Glutamatergic neuron (in vitro differentiated cells): Measurements from ENCODE around the gene FAM222B. TPM values are rescaled to one million over a fixed set of nuclear protein-coding genes. Genes with fewer than 3 reads are reported as not detected.

Source experiments
- DNase-seq: peaks from one replicate; pipeline ENCODE4 v3.0.0; 2022
- H3K27ac Mint-ChIP-seq: one replicate; pipeline ENCODE4 v1.8.0; 2020; ENCODE audit warnings: mild to moderate bottlenecking, mixed read lengths, inconsistent platforms; ENCODE audit not compliant: unreplicated experiment
- H3K27me3 Mint-ChIP-seq: one replicate; pipeline ENCODE4 v1.8.0; 2020; ENCODE audit warnings: mild to moderate bottlenecking, moderate library complexity, mixed read lengths, inconsistent platforms; ENCODE audit not compliant: unreplicated experiment
- H3K36me3 Mint-ChIP-seq: one replicate; pipeline ENCODE4 v1.8.0; 2020; ENCODE audit warnings: mild to moderate bottlenecking, mixed read lengths, inconsistent platforms; ENCODE audit not compliant: unreplicated experiment
- H3K4me1 Mint-ChIP-seq: one replicate; pipeline ENCODE4 v1.8.0; 2020; ENCODE audit warnings: mild to moderate bottlenecking, low read depth, mixed read lengths, inconsistent platforms; ENCODE audit not compliant: unreplicated experiment
- H3K4me3 Mint-ChIP-seq: one replicate; pipeline ENCODE4 v1.8.0; 2020; ENCODE audit warnings: mild to moderate bottlenecking, mixed read lengths, inconsistent platforms; ENCODE audit not compliant: unreplicated experiment
- H3K9me3 Mint-ChIP-seq: one replicate; pipeline ENCODE4 v1.8.0; 2020; ENCODE audit warnings: mild to moderate bottlenecking, moderate library complexity, mixed read lengths, inconsistent platforms; ENCODE audit not compliant: unreplicated experiment
- CTCF ChIP-seq: fragments of 200-600 bp; sonication (generic); IDR thresholded peaks from one replicate; pipeline ENCODE4 v1.5.0; 2021; ENCODE audit not compliant: partially characterized antibody, unreplicated experiment
- microRNA-seq: library from miRNA; unstranded; fragments of <30 nt; microRNA quantifications from one replicate; pipeline ENCODE4, GENCODE V29; 2020; ENCODE audit not compliant: unreplicated experiment
- total RNA-seq: library from RNA; stranded (reverse); fragmentation: NEBNext Ultra II Directional; extraction: Animal tissue kit (Norgen Biotek cat#: 25700); gene quantifications from one replicate; pipeline ENCODE4 v1.2.1, GENCODE V29; 2021; ENCODE audit not compliant: unreplicated experiment

The FAM222B gene
- total RNA-seq, 1 donor from 2014 or later = 44.0 TPM

- Mint-ChIP-seq H3K27ac (peak overlapping the region; percentile 10), H3K4me3 (peak overlapping the region; percentile 36), H3K36me3 (peaks cover 10% of the 10 kb centered on the region), H3K9me3 (peaks cover 19% of the 10 kb centered on the region), H3K27me3 (peaks cover 20% of the 10 kb centered on the region), H3K4me1 (peaks cover 11% of the 10 kb centered on the region)
- no peak for TF ChIP-seq CTCF
- DNase-seq = no peak
Measured at GRCh38 chr17:28707339-28707720, 135.3 kb downstream of the FAM222B start.

GRCh38 chr17:28706471-28707338 lies 135.9 kb downstream of the FAM222B start:
- peaks cover 15% of the 10 kb centered on the region for H3K9me3 Mint-ChIP-seq
- DNase-seq = no peak
- H3K4me1 Mint-ChIP-seq = peaks cover 8% of the 10 kb centered on the region
- no peak overlapping the region for H3K27ac Mint-ChIP-seq
- H3K4me3 Mint-ChIP-seq = peak overlapping the region; percentile 36
- TF ChIP-seq CTCF = no peak
- peaks cover 10% of the 10 kb centered on the region for H3K36me3 Mint-ChIP-seq
- peaks cover 19% of the 10 kb centered on the region for H3K27me3 Mint-ChIP-seq

Small RNAs within 50 kb of the gene (microRNA-seq; reads per million reads assigned to microRNA genes)
- gene MIR451B = not detected

Other genes with a start within 250 kb of the FAM222B start
- gene SPAG5, start 243.8 kb downstream of the FAM222B start, total RNA-seq = 31.5 TPM
- 44.5 TPM for gene RSKR, start 228.6 kb downstream of the FAM222B start, total RNA-seq
- gene BLTP2, start 197.6 kb downstream of the FAM222B start, total RNA-seq = 181 TPM
- 54.3 TPM for gene SDF2, start 180.9 kb downstream of the FAM222B start, total RNA-seq
- gene SUPT6H, start 180.6 kb downstream of the FAM222B start, total RNA-seq = 108 TPM
- gene PROCA1, start 130.9 kb downstream of the FAM222B start, total RNA-seq = 36.5 TPM
- 54.3 TPM for gene RAB34, start 124.9 kb downstream of the FAM222B start, total RNA-seq
- gene RPL23A, start 122.8 kb downstream of the FAM222B start, total RNA-seq = 627 TPM
- gene TLCD1, start 116.6 kb downstream of the FAM222B start, total RNA-seq = 8.2 TPM
- gene NEK8, start 114.0 kb downstream of the FAM222B start, total RNA-seq = 5.9 TPM
- gene TRAF4, start 98.8 kb downstream of the FAM222B start, total RNA-seq = 373 TPM
- 53.3 TPM for gene ERAL1, start 12.2 kb upstream of the FAM222B start, total RNA-seq
- gene FLOT2, start 54.9 kb upstream of the FAM222B start, total RNA-seq = 143 TPM
- 17.0 TPM for gene DHRS13, start 60.3 kb upstream of the FAM222B start, total RNA-seq
- gene PHF12, start 108.7 kb upstream of the FAM222B start, total RNA-seq = 59.8 TPM
- gene SEZ6, start 163.2 kb upstream of the FAM222B start, total RNA-seq = 6.7 TPM
- gene PIPOX, start 200.4 kb upstream of the FAM222B start, total RNA-seq = 1.4 TPM